ENCODE measurements around the gene DYNC1I2. TPM values are rescaled to one million over a fixed set of nuclear protein-coding genes. Genes with fewer than 3 reads are reported as not detected.

The DYNC1I2 gene
- polyA plus RNA-seq, 3 donors = 30.8 to 39.1 (median 32.2) TPM

- H3K4me1 Mint-ChIP-seq = peaks cover 11% of the 10 kb centered on the region
- DNase-seq = no peak
- no peak overlapping the region for H3K9ac ChIP-seq (ENCODE audit: insufficient read depth, low read length, poor library complexity, severe bottlenecking)
- H2AFZ ChIP-seq (ENCODE audit: insufficient read depth, low read depth, low read length, poor library complexity, severe bottlenecking) = no peak overlapping the region
- WGBS (ENCODE audit: insufficient coverage) = no CpG with 5 or more reads among the region's 2 CpGs
- intact Hi-C loops (cut with micrococcal nuclease) = loop anchor here (5.0 to 10.0 kb wide), 3 partner anchors 131 to 759 kb away; no protein-coding TSS in a partner anchor
- no peak overlapping the region for H3K4me2 ChIP-seq (replicated peaks; ENCODE audit: extremely low read depth, low read length, poor library complexity, severe bottlenecking)
- peaks cover 32 to 65% of the 10 kb centered on the region in 2 donors for H3K36me3 ChIP-seq (replicated peaks in 1 of 2; ENCODE audit: control insufficient read depth in 1 of 2, insufficient read depth in 2 of 2, low read length in 2 of 2)
- no peaks in the 10 kb centered on the region for H3K27me3 Mint-ChIP-seq (ENCODE audit: low read depth in 3 of 3)
- H3K9me3 ChIP-seq (replicated peaks in 1 of 2; ENCODE audit: control insufficient read depth in 1 of 2, insufficient read depth in 1 of 2, low read length in 2 of 2) = no peaks in the 10 kb centered on the region
- no peaks in the 10 kb centered on the region for H3K4me1 ChIP-seq (ENCODE audit: control insufficient read depth in 1 of 2, insufficient read depth in 2 of 2, low read length in 2 of 2)
- H3K27ac Mint-ChIP-seq = no peak overlapping the region
- peaks cover 29% of the 10 kb centered on the region for H3K79me2 ChIP-seq (ENCODE audit: insufficient read depth, low read length)
- no peaks in the 10 kb centered on the region for H3K9me3 Mint-ChIP-seq
- H3K4me3 ChIP-seq (replicated peaks in 1 of 3; ENCODE audit: low read depth in 2 of 3, low read length in 3 of 3) = no peak overlapping the region
- H4K20me1 ChIP-seq (ENCODE audit: insufficient read depth, low read length) = peaks cover 58% of the 10 kb centered on the region
- TF ChIP-seq, protein P1, sequence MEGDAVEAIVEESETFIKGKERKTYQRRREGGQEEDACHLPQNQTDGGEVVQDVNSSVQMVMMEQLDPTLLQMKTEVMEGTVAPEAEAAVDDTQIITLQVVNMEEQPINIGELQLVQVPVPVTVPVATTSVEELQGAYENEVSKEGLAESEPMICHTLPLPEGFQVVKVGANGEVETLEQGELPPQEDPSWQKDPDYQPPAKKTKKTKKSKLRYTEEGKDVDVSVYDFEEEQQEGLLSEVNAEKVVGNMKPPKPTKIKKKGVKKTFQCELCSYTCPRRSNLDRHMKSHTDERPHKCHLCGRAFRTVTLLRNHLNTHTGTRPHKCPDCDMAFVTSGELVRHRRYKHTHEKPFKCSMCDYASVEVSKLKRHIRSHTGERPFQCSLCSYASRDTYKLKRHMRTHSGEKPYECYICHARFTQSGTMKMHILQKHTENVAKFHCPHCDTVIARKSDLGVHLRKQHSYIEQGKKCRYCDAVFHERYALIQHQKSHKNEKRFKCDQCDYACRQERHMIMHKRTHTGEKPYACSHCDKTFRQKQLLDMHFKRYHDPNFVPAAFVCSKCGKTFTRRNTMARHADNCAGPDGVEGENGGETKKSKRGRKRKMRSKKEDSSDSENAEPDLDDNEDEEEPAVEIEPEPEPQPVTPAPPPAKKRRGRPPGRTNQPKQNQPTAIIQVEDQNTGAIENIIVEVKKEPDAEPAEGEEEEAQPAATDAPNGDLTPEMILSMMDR (IDR thresholded peaks at IDR 0.05) = peak; percentile 65
- no peaks in the 10 kb centered on the region for H3K27me3 ChIP-seq (ENCODE audit: control insufficient read depth in 2 of 2, insufficient read depth in 2 of 2, low read length in 2 of 2)
- no peak overlapping the region for H3K27ac ChIP-seq (ENCODE audit: low read depth in 1 of 2, low read length in 2 of 2)
- H3K36me3 Mint-ChIP-seq = peaks cover 26 to 48% of the 10 kb centered on the region in 2 donors
- H3K4me3 Mint-ChIP-seq = no peak overlapping the region
These were observed 19.0 kb downstream of the DYNC1I2 start for GRCh38 chr2:171706152-171706803.

- H3K9ac ChIP-seq (ENCODE audit: insufficient read depth, low read length, poor library complexity, severe bottlenecking) = no peak overlapping the region
- H3K27ac ChIP-seq (ENCODE audit: low read depth in 1 of 2, low read length in 2 of 2) = no peak overlapping the region
- Mint-ChIP-seq H3K36me3 (peaks cover 22 to 42% of the 10 kb centered on the region in 2 donors), H3K4me1 (peaks cover 19% of the 10 kb centered on the region), H3K27ac (peak overlapping the region in 1 of 7 donors; percentile 18), H3K9me3 (no peaks in the 10 kb centered on the region), H3K27me3 (ENCODE audit: low read depth in 3 of 3) (no peaks in the 10 kb centered on the region), H3K4me3 (no peak overlapping the region)
- intact Hi-C loops (cut with micrococcal nuclease) = loop anchor here (5.0 to 10.0 kb wide), 3 partner anchors 133 to 757 kb away; no protein-coding TSS in a partner anchor
- H3K4me1 ChIP-seq (ENCODE audit: control insufficient read depth in 1 of 2, insufficient read depth in 2 of 2, low read length in 2 of 2) = no peaks in the 10 kb centered on the region
- TF ChIP-seq, protein P1 (IDR thresholded peaks at IDR 0.05) = no peak
- H3K4me2 ChIP-seq (replicated peaks; ENCODE audit: extremely low read depth, low read length, poor library complexity, severe bottlenecking) = no peak overlapping the region
- peaks cover 60% of the 10 kb centered on the region for H4K20me1 ChIP-seq (ENCODE audit: insufficient read depth, low read length)
- no peaks in the 10 kb centered on the region for H3K27me3 ChIP-seq (ENCODE audit: control insufficient read depth in 2 of 2, insufficient read depth in 2 of 2, low read length in 2 of 2)
- H3K4me3 ChIP-seq (replicated peaks in 1 of 3; ENCODE audit: low read depth in 2 of 3, low read length in 3 of 3) = no peak overlapping the region
- WGBS (ENCODE audit: insufficient coverage) = no CpG with 5 or more reads among the region's 1 CpG
- DNase-seq = no peak
- H3K79me2 ChIP-seq (ENCODE audit: insufficient read depth, low read length) = peaks cover 38% of the 10 kb centered on the region
- H3K9me3 ChIP-seq (replicated peaks in 1 of 2; ENCODE audit: control insufficient read depth in 1 of 2, insufficient read depth in 1 of 2, low read length in 2 of 2) = no peaks in the 10 kb centered on the region
- H2AFZ ChIP-seq (ENCODE audit: insufficient read depth, low read depth, low read length, poor library complexity, severe bottlenecking) = no peak overlapping the region
- peaks cover 26 to 55% of the 10 kb centered on the region in 2 donors for H3K36me3 ChIP-seq (replicated peaks in 1 of 2; ENCODE audit: control insufficient read depth in 1 of 2, insufficient read depth in 2 of 2, low read length in 2 of 2)
These were observed 20.5 kb downstream of the DYNC1I2 start for GRCh38 chr2:171707752-171708151.

All from CD14-positive monocyte (primary cell).